Stomach (tissue), 4 donors: Measurements from ENCODE around the gene STXBP2.

Experiments
- EP300 ChIP-seq: sonication (generic); formaldehyde crosslinking; IDR thresholded peaks from one replicate; pipeline ENCODE4 v1.6.1; 2017; ENCODE audit warnings: antibody characterized with exemption
- POLR2A ChIP-seq, 4 donors: fragments of 450-650 bp; IDR thresholded peaks; one replicate each; pipeline ENCODE4 v1.6.1; 2016; ENCODE audit warnings: antibody characterized with exemption in 4 of 4, control low read depth in 2 of 4, mild to moderate bottlenecking in 1 of 4, moderate library complexity in 1 of 4
- POLR2AphosphoS5 ChIP-seq, 3 donors: sonication (generic); formaldehyde crosslinking; IDR thresholded peaks; one replicate each; pipeline ENCODE4 v1.6.1; 2016; ENCODE audit warnings: antibody characterized with exemption in 3 of 3
- TF ChIP-seq, protein P1 (sequence below), 7 experiments: fragments of 450-650 bp in 4 of 7; fragments of 200-600 bp in 3 of 7; sonication (generic) in 3 of 7; IDR thresholded peaks; one replicate each; pipeline ENCODE4 v1.5.1; 2016 to 2019; ENCODE audit warnings: antibody characterized with exemption in 7 of 7, control low read depth in 2 of 7, mild to moderate bottlenecking in 1 of 7

- TF ChIP-seq, protein P1, sequence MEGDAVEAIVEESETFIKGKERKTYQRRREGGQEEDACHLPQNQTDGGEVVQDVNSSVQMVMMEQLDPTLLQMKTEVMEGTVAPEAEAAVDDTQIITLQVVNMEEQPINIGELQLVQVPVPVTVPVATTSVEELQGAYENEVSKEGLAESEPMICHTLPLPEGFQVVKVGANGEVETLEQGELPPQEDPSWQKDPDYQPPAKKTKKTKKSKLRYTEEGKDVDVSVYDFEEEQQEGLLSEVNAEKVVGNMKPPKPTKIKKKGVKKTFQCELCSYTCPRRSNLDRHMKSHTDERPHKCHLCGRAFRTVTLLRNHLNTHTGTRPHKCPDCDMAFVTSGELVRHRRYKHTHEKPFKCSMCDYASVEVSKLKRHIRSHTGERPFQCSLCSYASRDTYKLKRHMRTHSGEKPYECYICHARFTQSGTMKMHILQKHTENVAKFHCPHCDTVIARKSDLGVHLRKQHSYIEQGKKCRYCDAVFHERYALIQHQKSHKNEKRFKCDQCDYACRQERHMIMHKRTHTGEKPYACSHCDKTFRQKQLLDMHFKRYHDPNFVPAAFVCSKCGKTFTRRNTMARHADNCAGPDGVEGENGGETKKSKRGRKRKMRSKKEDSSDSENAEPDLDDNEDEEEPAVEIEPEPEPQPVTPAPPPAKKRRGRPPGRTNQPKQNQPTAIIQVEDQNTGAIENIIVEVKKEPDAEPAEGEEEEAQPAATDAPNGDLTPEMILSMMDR (IDR thresholded peaks at IDR 0.05), result peak in 3 of 7 experiments; percentile 25 to 51 (median 26)
- TF ChIP-seq POLR2A (IDR thresholded peaks at IDR 0.05) (peak in 1 of 4 donors; percentile 42), EP300 (no peak), POLR2AphosphoS5 (IDR thresholded peaks at IDR 0.05) (peak in 2 of 3 donors; percentile 86 to 89)
Observed at GRCh38 chr19:7636691-7637373, at the start of gene STXBP2.
